Tibial nerve (tissue), 4 donors: ENCODE data around the gene TMEM248.

Experiments used
- CTCF ChIP-seq, 5 experiments: fragments of 200-600 bp in 3 of 5; fragments of 450-650 bp in 2 of 5; sonication (generic) in 3 of 5; IDR thresholded peaks; one replicate each; pipeline ENCODE4 v1.5.1; 2016 to 2019; ENCODE audit warnings: antibody characterized with exemption in 5 of 5, mild to moderate bottlenecking in 3 of 5, moderate library complexity in 2 of 5
- EP300 ChIP-seq, 2 donors: sonication (generic); formaldehyde crosslinking; IDR thresholded peaks; one replicate each; pipeline ENCODE4 v1.6.1; 2017; ENCODE audit warnings: antibody characterized with exemption in 2 of 2, mild to moderate bottlenecking in 1 of 2
- POLR2A ChIP-seq, 2 donors: fragments of 450-650 bp; IDR thresholded peaks; one replicate each; pipeline ENCODE4 v1.6.1; 2017; ENCODE audit warnings: antibody characterized with exemption in 2 of 2, mild to moderate bottlenecking in 2 of 2, moderate library complexity in 2 of 2

- TF ChIP-seq EP300 (IDR thresholded peaks at IDR 0.05) (no peak), CTCF (IDR thresholded peaks at IDR 0.05) (no peak), POLR2A (IDR thresholded peaks at IDR 0.05) (no peak)
These were observed 9.3 kb downstream of the TMEM248 start for GRCh38 chr7:66930341-66930740.
